ENCODE measurements around the gene COMMD7.

DNA sequence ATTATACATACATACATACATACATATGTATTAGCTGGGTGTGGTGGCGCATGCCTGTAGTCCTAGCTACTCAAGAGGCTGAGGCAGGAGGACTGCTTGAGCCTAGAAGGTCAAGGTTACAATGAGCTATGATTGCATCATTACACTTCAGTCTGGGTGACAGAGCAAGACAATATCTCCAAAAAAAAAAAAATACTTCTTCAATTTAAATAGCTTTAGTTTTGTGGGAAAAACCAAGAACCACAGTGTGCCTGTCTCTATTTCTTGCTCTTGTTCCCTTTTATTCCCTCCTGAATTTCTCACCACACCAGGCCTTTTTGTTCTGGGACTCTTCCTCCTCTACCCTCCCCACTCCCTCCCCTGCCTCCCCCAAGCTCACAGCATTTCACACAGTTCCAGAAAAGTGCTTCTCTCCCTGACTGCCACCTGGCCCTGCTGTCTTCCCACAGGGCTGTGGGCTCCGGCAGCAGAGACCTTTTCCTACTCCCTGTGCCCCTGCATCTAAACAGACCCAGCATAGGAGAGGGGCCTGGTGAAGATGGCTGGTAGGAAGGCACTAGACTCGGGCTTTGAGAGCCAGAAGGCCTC lies 70.8 kb downstream of the COMMD7 start:
- TF ChIP-seq, protein P1, sequence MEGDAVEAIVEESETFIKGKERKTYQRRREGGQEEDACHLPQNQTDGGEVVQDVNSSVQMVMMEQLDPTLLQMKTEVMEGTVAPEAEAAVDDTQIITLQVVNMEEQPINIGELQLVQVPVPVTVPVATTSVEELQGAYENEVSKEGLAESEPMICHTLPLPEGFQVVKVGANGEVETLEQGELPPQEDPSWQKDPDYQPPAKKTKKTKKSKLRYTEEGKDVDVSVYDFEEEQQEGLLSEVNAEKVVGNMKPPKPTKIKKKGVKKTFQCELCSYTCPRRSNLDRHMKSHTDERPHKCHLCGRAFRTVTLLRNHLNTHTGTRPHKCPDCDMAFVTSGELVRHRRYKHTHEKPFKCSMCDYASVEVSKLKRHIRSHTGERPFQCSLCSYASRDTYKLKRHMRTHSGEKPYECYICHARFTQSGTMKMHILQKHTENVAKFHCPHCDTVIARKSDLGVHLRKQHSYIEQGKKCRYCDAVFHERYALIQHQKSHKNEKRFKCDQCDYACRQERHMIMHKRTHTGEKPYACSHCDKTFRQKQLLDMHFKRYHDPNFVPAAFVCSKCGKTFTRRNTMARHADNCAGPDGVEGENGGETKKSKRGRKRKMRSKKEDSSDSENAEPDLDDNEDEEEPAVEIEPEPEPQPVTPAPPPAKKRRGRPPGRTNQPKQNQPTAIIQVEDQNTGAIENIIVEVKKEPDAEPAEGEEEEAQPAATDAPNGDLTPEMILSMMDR (IDR thresholded peaks at IDR 0.05), result no peak
- no peak for TF ChIP-seq POLR2A (IDR thresholded peaks at IDR 0.05)
